ENCODE measurements around the gene KRT3. TPM values are rescaled to one million over a fixed set of nuclear protein-coding genes. Genes with fewer than 3 reads are reported as not detected.
A peak's percentile ranks its signal among the peaks of the same experiment; 100 is the strongest.

The KRT3 gene
- total and polyA plus RNA-seq, 7 experiments from 2014 or later: not detected

GRCh38 chr12:52810554-52810953 lies 14.6 kb upstream of the KRT3 start:
- Histone ChIP-seq H3K4me1 (ENCODE audit: control insufficient read depth in 2 of 2, insufficient read depth in 2 of 2, low read length in 2 of 2) (no peaks in the 10 kb centered on the region), H3K27me3 (ENCODE audit: control insufficient read depth in 2 of 2, insufficient read depth in 2 of 2, low read length in 2 of 2) (no peaks in the 10 kb centered on the region), H3K27ac (ENCODE audit: low read depth, low read length) (no peak overlapping the region), H3K9me3 (ENCODE audit: control insufficient read depth in 2 of 3, low read length in 3 of 3) (no peaks in the 10 kb centered on the region), H3K36me3 (ENCODE audit: control insufficient read depth in 2 of 3, insufficient read depth in 3 of 3, low read length in 3 of 3) (no peaks in the 10 kb centered on the region), H3K4me3 (ENCODE audit: low read length) (no peak overlapping the region)
- H3K27me3 Mint-ChIP-seq: no peaks in the 10 kb centered on the region
- H3K36me3 Mint-ChIP-seq: no peaks in the 10 kb centered on the region
- no peak for ATAC-seq
- no peaks in the 10 kb centered on the region for H3K4me1 Mint-ChIP-seq
- ChIA-PET CTCF (no interaction called here), POLR2A (no interaction called here)
- no peak overlapping the region for H3K4me3 Mint-ChIP-seq
- H3K9me3 Mint-ChIP-seq: peaks cover 0 to 1% (median 0%) of the 10 kb centered on the region in 11 donors
- DNase-seq: no peak
- H3K27ac Mint-ChIP-seq: peak overlapping the region in 1 of 9 donors; percentile 65
- intact Hi-C loops (cut with micrococcal nuclease): no loop called here

DNA sequence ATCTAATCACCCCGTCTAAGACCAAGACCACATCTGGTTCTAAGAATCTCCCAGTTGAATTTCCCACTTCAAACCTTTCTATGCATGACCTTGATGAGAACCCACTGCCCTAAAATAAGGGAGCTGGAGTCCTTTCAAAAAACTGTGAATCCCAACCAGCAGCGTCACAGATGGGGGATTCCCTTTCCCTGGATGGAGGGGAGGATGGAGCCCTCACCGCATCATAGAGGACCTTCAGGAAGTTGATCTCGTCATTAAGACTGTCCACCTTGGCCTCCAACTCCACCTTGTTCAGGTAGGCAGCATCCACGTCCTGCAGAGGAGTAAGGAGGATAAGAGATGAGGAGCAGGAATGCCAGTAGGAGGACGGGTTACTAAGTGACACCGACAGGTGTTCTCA lies 13.2 kb upstream of the KRT3 start:
- no peaks in the 10 kb centered on the region for H3K36me3 ChIP-seq (ENCODE audit: control insufficient read depth in 2 of 3, insufficient read depth in 3 of 3, low read length in 3 of 3)
- H3K27me3 ChIP-seq (ENCODE audit: control insufficient read depth in 2 of 2, insufficient read depth in 2 of 2, low read length in 2 of 2): no peaks in the 10 kb centered on the region
- POLR2A ChIA-PET: no interaction called here
- H3K4me3 ChIP-seq (ENCODE audit: low read length): no peak overlapping the region
- Mint-ChIP-seq H3K27me3 (no peaks in the 10 kb centered on the region), H3K4me3 (no peak overlapping the region), H3K4me1 (no peaks in the 10 kb centered on the region), H3K9me3 (peaks cover 0 to 1% (median 0%) of the 10 kb centered on the region in 11 donors), H3K27ac (peak overlapping the region in 1 of 9 donors; percentile 82), H3K36me3 (no peaks in the 10 kb centered on the region)
- intact Hi-C loops (cut with micrococcal nuclease): no loop called here
- no peaks in the 10 kb centered on the region for H3K4me1 ChIP-seq (ENCODE audit: control insufficient read depth in 2 of 2, insufficient read depth in 2 of 2, low read length in 2 of 2)
- DNase-seq (no peak), ATAC-seq (no peak)
- no peak overlapping the region for H3K27ac ChIP-seq (ENCODE audit: low read depth, low read length)
- CTCF ChIA-PET: no interaction called here
- H3K9me3 ChIP-seq (ENCODE audit: control insufficient read depth in 2 of 3, low read length in 3 of 3): no peaks in the 10 kb centered on the region

DNA sequence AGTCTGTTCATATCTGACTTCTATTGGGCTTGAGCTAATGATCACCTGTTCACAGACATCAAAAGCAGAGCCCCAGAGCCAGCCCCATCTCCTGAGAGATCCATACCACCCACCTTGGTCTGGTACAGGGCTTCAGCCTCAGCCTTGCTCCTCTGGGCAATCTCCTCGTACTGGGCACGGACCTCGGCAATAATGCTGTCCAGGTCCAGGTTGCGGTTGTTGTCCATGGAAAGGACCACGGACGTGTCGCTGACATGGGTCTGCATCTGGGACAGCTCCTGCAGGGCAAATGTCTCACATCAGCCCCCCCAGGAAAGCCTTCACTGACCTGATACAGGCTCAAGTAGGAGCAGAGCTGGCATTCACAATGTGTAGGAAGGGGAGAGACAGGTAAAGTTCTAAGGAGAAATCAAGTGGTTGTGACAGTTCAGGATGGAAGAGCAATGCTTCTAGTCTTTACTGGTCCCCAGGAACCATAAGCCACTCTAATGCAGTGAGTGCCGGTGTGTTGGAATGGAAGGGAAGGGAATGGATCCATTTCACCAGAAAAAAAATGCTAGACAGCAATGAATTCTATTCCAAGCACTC lies 12.8 kb upstream of the KRT3 start:
- no peaks in the 10 kb centered on the region for H3K36me3 Mint-ChIP-seq
- Histone ChIP-seq H3K4me3 (ENCODE audit: low read length) (no peak overlapping the region), H3K27me3 (ENCODE audit: control insufficient read depth in 2 of 2, insufficient read depth in 2 of 2, low read length in 2 of 2) (no peaks in the 10 kb centered on the region), H3K9me3 (ENCODE audit: control insufficient read depth in 2 of 3, low read length in 3 of 3) (no peaks in the 10 kb centered on the region), H3K27ac (ENCODE audit: low read depth, low read length) (no peak overlapping the region), H3K36me3 (ENCODE audit: control insufficient read depth in 2 of 3, insufficient read depth in 3 of 3, low read length in 3 of 3) (no peaks in the 10 kb centered on the region), H3K4me1 (ENCODE audit: control insufficient read depth in 2 of 2, insufficient read depth in 2 of 2, low read length in 2 of 2) (no peaks in the 10 kb centered on the region)
- no peak for DNase-seq
- ChIA-PET POLR2A (no interaction called here), CTCF (no interaction called here)
- H3K27ac Mint-ChIP-seq: no peak overlapping the region
- peaks cover 0 to 1% (median 0%) of the 10 kb centered on the region in 11 donors for H3K9me3 Mint-ChIP-seq
- no peak for ATAC-seq
- intact Hi-C loops (cut with micrococcal nuclease): no loop called here
- no peaks in the 10 kb centered on the region for H3K27me3 Mint-ChIP-seq
- no peaks in the 10 kb centered on the region for H3K4me1 Mint-ChIP-seq
- H3K4me3 Mint-ChIP-seq: no peak overlapping the region

- H3K36me3 Mint-ChIP-seq: peaks cover 0 to 4% (median 0%) of the 10 kb centered on the region in 5 donors
- H3K4me3 ChIP-seq (ENCODE audit: low read length): no peak overlapping the region
- H3K27me3 ChIP-seq (ENCODE audit: control insufficient read depth in 2 of 2, insufficient read depth in 2 of 2, low read length in 2 of 2): no peaks in the 10 kb centered on the region
- ChIA-PET CTCF (no interaction called here), POLR2A (no interaction called here)
- no peaks in the 10 kb centered on the region for H3K4me1 ChIP-seq (ENCODE audit: control insufficient read depth in 2 of 2, insufficient read depth in 2 of 2, low read length in 2 of 2)
- DNase-seq: no peak
- H3K9me3 ChIP-seq (ENCODE audit: control insufficient read depth in 2 of 3, low read length in 3 of 3): no peaks in the 10 kb centered on the region
- no peaks in the 10 kb centered on the region for H3K36me3 ChIP-seq (ENCODE audit: control insufficient read depth in 2 of 3, insufficient read depth in 3 of 3, low read length in 3 of 3)
- H3K4me1 Mint-ChIP-seq: no peaks in the 10 kb centered on the region
- no peak for ATAC-seq
- no peaks in the 10 kb centered on the region for H3K27me3 Mint-ChIP-seq
- no peak overlapping the region for H3K4me3 Mint-ChIP-seq
- peaks cover 0 to 1% (median 0%) of the 10 kb centered on the region in 11 donors for H3K9me3 Mint-ChIP-seq
- peak overlapping the region in 1 of 9 donors; percentile 71 for H3K27ac Mint-ChIP-seq
- intact Hi-C loops (cut with micrococcal nuclease): no loop called here
- H3K27ac ChIP-seq (ENCODE audit: low read depth, low read length): no peak overlapping the region
Measured at GRCh38 chr12:52807544-52808470, 11.9 kb upstream of the KRT3 start.

DNA sequence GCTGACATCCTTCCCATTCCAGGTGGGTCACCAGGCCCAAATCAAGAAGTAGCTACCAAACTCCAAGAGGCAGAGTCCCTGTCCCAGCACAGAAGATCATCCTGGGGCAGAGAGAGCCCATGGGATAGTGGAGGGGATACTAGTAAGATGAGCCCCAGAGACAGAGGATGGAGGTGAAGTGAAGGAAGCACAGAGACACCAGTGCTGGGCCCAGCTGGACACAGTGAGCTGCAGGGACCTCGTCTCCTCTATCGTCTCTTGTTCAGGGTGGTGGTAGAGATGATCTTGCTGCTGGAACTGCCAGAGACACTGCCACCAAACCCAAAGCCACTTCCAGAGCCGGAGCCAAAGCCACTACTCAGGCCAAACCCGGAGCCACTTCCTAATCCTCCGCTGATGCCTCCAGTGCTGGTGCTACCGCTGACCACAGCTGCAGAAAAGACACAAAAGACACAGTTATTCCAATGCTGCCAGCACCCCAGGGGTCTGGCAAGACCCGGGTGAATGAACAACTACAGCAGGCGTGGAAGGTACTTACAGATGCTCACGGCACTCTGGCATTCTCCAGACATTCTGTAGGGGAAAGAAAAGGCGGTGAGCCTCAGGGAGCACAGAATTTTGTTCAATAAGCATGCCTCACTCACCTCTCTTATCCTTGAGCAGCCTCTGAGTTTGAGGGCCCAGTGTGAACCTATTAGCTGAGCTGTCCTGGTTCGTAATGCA lies 11.1 kb upstream of the KRT3 start:
- POLR2A ChIA-PET: no interaction called here

DNA sequence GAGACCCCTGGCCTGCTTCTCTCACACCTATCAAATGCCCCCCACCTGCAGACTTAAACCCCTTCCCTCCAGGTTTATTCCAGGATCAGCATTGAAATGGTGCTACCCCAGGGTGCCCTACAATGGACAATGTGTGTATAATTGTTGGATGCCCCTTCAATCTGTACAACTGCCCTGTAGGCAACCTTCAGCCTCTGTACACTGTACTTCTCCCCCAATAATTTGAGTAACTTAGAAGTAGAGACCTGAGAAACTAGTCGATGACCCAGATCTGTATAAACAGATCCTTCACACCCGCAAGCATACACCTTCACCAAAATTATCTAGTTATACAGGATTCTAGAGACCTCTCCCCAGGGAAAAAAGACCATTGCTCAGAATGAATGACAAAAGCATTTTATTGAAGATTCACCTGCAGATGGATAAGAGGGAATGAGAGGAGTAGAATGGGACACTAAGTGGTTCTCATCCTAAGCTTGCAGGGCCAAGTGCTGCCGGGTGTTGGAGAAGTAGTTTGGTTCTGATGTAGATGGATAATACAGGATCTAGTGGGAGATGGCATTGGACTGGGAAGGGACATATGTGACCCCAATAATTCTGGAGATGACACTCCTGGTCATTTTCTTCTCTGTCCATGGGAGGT lies 10.4 kb upstream of the KRT3 start:
- Histone ChIP-seq H3K4me3 (ENCODE audit: low read length) (no peak overlapping the region), H3K27ac (ENCODE audit: low read depth, low read length) (no peak overlapping the region), H3K9me3 (ENCODE audit: control insufficient read depth in 2 of 3, low read length in 3 of 3) (no peaks in the 10 kb centered on the region), H3K27me3 (ENCODE audit: control insufficient read depth in 2 of 2, insufficient read depth in 2 of 2, low read length in 2 of 2) (no peaks in the 10 kb centered on the region), H3K4me1 (ENCODE audit: control insufficient read depth in 2 of 2, insufficient read depth in 2 of 2, low read length in 2 of 2) (no peaks in the 10 kb centered on the region), H3K36me3 (ENCODE audit: control insufficient read depth in 2 of 3, insufficient read depth in 3 of 3, low read length in 3 of 3) (no peaks in the 10 kb centered on the region)
- Mint-ChIP-seq H3K36me3 (peaks cover 0 to 4% (median 0%) of the 10 kb centered on the region in 5 donors), H3K27me3 (no peaks in the 10 kb centered on the region), H3K27ac (peak overlapping the region in 1 of 9 donors; percentile 46), H3K4me3 (no peak overlapping the region), H3K9me3 (peaks cover 0 to 1% (median 0%) of the 10 kb centered on the region in 11 donors), H3K4me1 (no peaks in the 10 kb centered on the region)
- DNase-seq: no peak
- POLR2A ChIA-PET: no interaction called here
- intact Hi-C loops (cut with micrococcal nuclease): no loop called here
- CTCF ChIA-PET: no interaction called here
- no peak for ATAC-seq

More for the DNA sequence above, 11.1 kb upstream of the KRT3 start:
- peaks cover 0 to 4% (median 0%) of the 10 kb centered on the region in 5 donors for H3K36me3 Mint-ChIP-seq
- no peaks in the 10 kb centered on the region for H3K4me1 Mint-ChIP-seq
- no peaks in the 10 kb centered on the region for H3K27me3 ChIP-seq (ENCODE audit: control insufficient read depth in 2 of 2, insufficient read depth in 2 of 2, low read length in 2 of 2)
- no peak for DNase-seq
- H3K4me3 Mint-ChIP-seq: no peak overlapping the region
- H3K36me3 ChIP-seq (ENCODE audit: control insufficient read depth in 2 of 3, insufficient read depth in 3 of 3, low read length in 3 of 3): no peaks in the 10 kb centered on the region
- H3K27ac ChIP-seq (ENCODE audit: low read depth, low read length): no peak overlapping the region
- CTCF ChIA-PET: no interaction called here
- H3K9me3 Mint-ChIP-seq: peaks cover 0 to 1% (median 0%) of the 10 kb centered on the region in 11 donors
- H3K9me3 ChIP-seq (ENCODE audit: control insufficient read depth in 2 of 3, low read length in 3 of 3): no peaks in the 10 kb centered on the region
- H3K27ac Mint-ChIP-seq: no peak overlapping the region
- ATAC-seq: no peak
- intact Hi-C loops (cut with micrococcal nuclease): no loop called here
- no peaks in the 10 kb centered on the region for H3K27me3 Mint-ChIP-seq
- no peaks in the 10 kb centered on the region for H3K4me1 ChIP-seq (ENCODE audit: control insufficient read depth in 2 of 2, insufficient read depth in 2 of 2, low read length in 2 of 2)
- no peak overlapping the region for H3K4me3 ChIP-seq (ENCODE audit: low read length)

Data from naive thymus-derived CD4-positive, alpha-beta T cell (primary cell).